ENCODE data around the gene WTAP. TPM values are rescaled to one million over a fixed set of nuclear protein-coding genes. Genes with fewer than 3 reads are reported as not detected.
"Not testable (repeated sequence)": the region's sequence is repeated elsewhere in the genome, so short reads cannot be mapped to it uniquely, and the experiment has no call there.

WTAP gene
- total RNA-seq, 1 donor from 2014 or later = 82.8 TPM

GRCh38 chr6:159693128-159693893, 34.0 kb upstream of the WTAP start, which contains the start of gene SOD2:
TSS of gene SOD2 (minus strand) at chr6:159693241. CDS start at chr6:159693167, 74 bp downstream.
- DNase-seq (ENCODE audit: low spot score) = peak; percentile 94

- no peak for DNase-seq (ENCODE audit: low spot score)
Observed at GRCh38 chr6:159693894-159694545, 33.3 kb upstream of the WTAP start.

GRCh38 chr6:159695984-159696383, 31.3 kb upstream of the WTAP start:
- DNase-seq (ENCODE audit: low spot score) = no peak

- no peak for DNase-seq (ENCODE audit: low spot score)
Observed at GRCh38 chr6:159700970-159701369, 26.3 kb upstream of the WTAP start.

GRCh38 chr6:159701413-159701999, 25.8 kb upstream of the WTAP start:
- no peak for DNase-seq (ENCODE audit: low spot score)

- not testable (repeated sequence) for DNase-seq (ENCODE audit: low spot score)
Observed at GRCh38 chr6:159710603-159711002, 16.7 kb upstream of the WTAP start.

- not testable (repeated sequence) for DNase-seq (ENCODE audit: low spot score)
Observed at GRCh38 chr6:159712389-159712788, 14.9 kb upstream of the WTAP start.

GRCh38 chr6:159713984-159714383, 13.3 kb upstream of the WTAP start:
- DNase-seq (ENCODE audit: low spot score) = no peak

- DNase-seq (ENCODE audit: low spot score) = no peak
Observed at GRCh38 chr6:159714404-159714803, 12.9 kb upstream of the WTAP start.

GRCh38 chr6:159715166-159715565, 12.1 kb upstream of the WTAP start:
- no peak for DNase-seq (ENCODE audit: low spot score)

GRCh38 chr6:159715605-159716004, 11.7 kb upstream of the WTAP start:
- no peak for DNase-seq (ENCODE audit: low spot score)

GRCh38 chr6:159716247-159717096, 10.8 kb upstream of the WTAP start:
- no peak for DNase-seq (ENCODE audit: low spot score)

- no peak for DNase-seq (ENCODE audit: low spot score)
Observed at GRCh38 chr6:159718634-159719033, 8.7 kb upstream of the WTAP start.

GRCh38 chr6:159719287-159719686, 8.0 kb upstream of the WTAP start:
- no peak for DNase-seq (ENCODE audit: low spot score)

GRCh38 chr6:159720708-159721107, 6.6 kb upstream of the WTAP start:
- no peak for DNase-seq (ENCODE audit: low spot score)

- not testable (repeated sequence) for DNase-seq (ENCODE audit: low spot score)
Observed at GRCh38 chr6:159721981-159722380, 5.3 kb upstream of the WTAP start.

- DNase-seq (ENCODE audit: low spot score) = no peak
Observed at GRCh38 chr6:159722655-159723054, 4.7 kb upstream of the WTAP start.

- no peak for DNase-seq (ENCODE audit: low spot score)
Observed at GRCh38 chr6:159723259-159723658, 4.0 kb upstream of the WTAP start.

- DNase-seq (ENCODE audit: low spot score) = no peak
Observed at GRCh38 chr6:159724778-159725177, 2.5 kb upstream of the WTAP start.

GRCh38 chr6:159725208-159725607, 2.1 kb upstream of the WTAP start:
- not testable (repeated sequence) for DNase-seq (ENCODE audit: low spot score)

- no peak for DNase-seq (ENCODE audit: low spot score)
Observed at GRCh38 chr6:159726255-159726917, 920 bp upstream of the WTAP start.

Measured in mesenteric fat pad (tissue), 1 donor.